ENCODE data around the gene XPOT.

GRCh38 chr12:64476844-64477243 lies 72.7 kb downstream of the XPOT start:
- TF ChIP-seq CTCF (IDR thresholded peaks at IDR 0.05; ENCODE audit: poor library complexity, severe bottlenecking), result no peak
- TF ChIP-seq REST (IDR thresholded peaks at IDR 0.05; ENCODE audit: borderline replicate concordance), result no peak

All from neural cell (in vitro differentiated cells).